ENCODE measurements around the gene ETS2. TPM values are rescaled to one million over a fixed set of nuclear protein-coding genes. Genes with fewer than 3 reads are reported as not detected.
A peak's percentile ranks its signal among the peaks of the same experiment; 100 is the strongest.

The ETS2 gene
- total and polyA plus RNA-seq, 2 of the 8 experiments (the other 6 are each of a cell fraction or from before 2014, with no cell fraction given) = 11.0 to 45.1 TPM

DNA sequence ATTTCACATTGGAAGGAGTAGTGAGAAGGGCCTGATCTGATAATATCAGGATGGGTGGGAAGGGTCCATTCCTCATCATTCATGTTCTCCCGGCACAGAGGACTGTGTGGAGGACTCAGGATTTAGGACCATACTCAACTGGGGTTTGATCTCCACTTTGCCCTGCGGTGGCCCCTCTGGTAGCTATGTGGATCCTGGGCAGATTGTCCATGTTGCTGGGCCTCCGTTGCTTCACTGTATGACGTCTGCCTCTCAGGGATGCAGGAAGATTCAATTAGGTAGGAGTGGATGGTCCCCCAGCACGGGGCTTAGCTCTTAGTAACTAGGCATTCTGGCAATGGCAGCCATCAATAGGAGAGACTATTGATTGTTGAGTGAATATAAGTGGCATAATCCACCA lies 2.3 kb downstream of the ETS2 start:
- H3K4me1 ChIP-seq (replicated peaks in 1 of 4; ENCODE audit: control insufficient read depth in 3 of 4, insufficient read depth in 4 of 4, low read length in 3 of 4) = peaks cover 17 to 36% (median 23%) of the 10 kb centered on the region in 4 experiments
- no peak overlapping the region for H4K91ac ChIP-seq (replicated peaks; ENCODE audit: insufficient read length, low read length)
- H3K23me2 ChIP-seq (ENCODE audit: low read depth, low read length) = peaks cover 4% of the 10 kb centered on the region; the same call in 1 of the 2 replicates
- H3K14ac ChIP-seq (ENCODE audit: insufficient read length) = no peak overlapping the region
- H3K79me2 ChIP-seq (ENCODE audit: control insufficient read depth in 1 of 2, insufficient read depth in 2 of 2, low read length in 2 of 2) = peaks cover 8 to 52% of the 10 kb centered on the region in 2 experiments; a peak in 3 of 4 replicates
- H3K4me3 ChIP-seq (ENCODE audit: extremely low read depth in 1 of 4, insufficient read depth in 2 of 4, low read depth in 3 of 4, low read length in 4 of 4) = peak overlapping the region; percentile 5 to 91 (median 16); a peak in 5 of 8 replicates
- H3K18ac ChIP-seq (ENCODE audit: extremely low read depth, low read length) = no peak overlapping the region
- H4K20me1 ChIP-seq (replicated peaks in 1 of 2; ENCODE audit: control insufficient read depth in 1 of 2, insufficient read depth in 2 of 2, low read length in 2 of 2) = peaks cover 0 to 3% of the 10 kb centered on the region in 2 experiments
- CTCF ChIA-PET (ENCODE audit: partially characterized antibody) = interaction anchor here (0.6 to 1.8 kb wide), 9 partner anchors 12 to 370 kb away, joined by 3 to 8 read pairs (median 4); no protein-coding TSS in a partner anchor
- no peak overlapping the region for H3K23ac ChIP-seq (ENCODE audit: insufficient read length)
- no peak for TF ChIP-seq NRF1 (IDR thresholded peaks at IDR 0.05; ENCODE audit: low read depth, low read length)
- TF ChIP-seq SIN3A (conservative IDR thresholded peaks at IDR 0.05 in 1 of 2, IDR thresholded peaks at IDR 0.05 in 1 of 2; ENCODE audit: low read depth in 1 of 2, low read length in 2 of 2) = no peak
- no peak for TF ChIP-seq SIX5 (IDR thresholded peaks at IDR 0.05; ENCODE audit: low read depth, low read length)
- no peak overlapping the region for H3K9ac ChIP-seq (replicated peaks in 1 of 4; ENCODE audit: extremely low read depth in 1 of 4, low read depth in 3 of 4, low read length in 3 of 4)
- peak overlapping the region; percentile 41; the same call in 1 of the 2 replicates for H2BK12ac ChIP-seq (ENCODE audit: low read depth, low read length)
- no peak overlapping the region for H4K8ac ChIP-seq (ENCODE audit: extremely low read depth, insufficient read depth, low read length)
- H3K4me2 ChIP-seq (ENCODE audit: insufficient read depth in 1 of 2, low read depth in 2 of 2, low read length in 2 of 2) = peak overlapping the region; percentile 48 to 68
- H3K36me3 ChIP-seq (ENCODE audit: control insufficient read depth in 2 of 4, insufficient read depth in 4 of 4, low read length in 3 of 4) = peaks cover 0 to 20% (median 4%) of the 10 kb centered on the region in 4 experiments; a peak in 3 of 8 replicates
- 76% methylated on average over 5 of the region's 5 CpGs; no CpG with 5 or more reads in 1 of the 2 experiments for WGBS, 2 experiments (ENCODE audit: extremely low coverage in 1 of 2, insufficient coverage in 1 of 2, insufficient read length in 1 of 2, insufficient replicate concordance in 2 of 2, low coverage in 1 of 2, low lambda C conversion rate in 2 of 2, missing lambda C conversion rate in 1 of 2)
- no peaks in the 10 kb centered on the region for H3K9me3 ChIP-seq (ENCODE audit: insufficient read depth in 2 of 2, low read depth in 1 of 2, low read length in 1 of 2)
- no peak overlapping the region for H3K4ac ChIP-seq (replicated peaks; ENCODE audit: insufficient read length, low read depth, low read length)
- DNase-seq (ENCODE audit: low read depth in 1 of 2, low spot score in 2 of 2) (no peak), FAIRE-seq (no peak)
- no peak overlapping the region for H2BK5ac ChIP-seq (ENCODE audit: low read depth, low read length)
- no peaks in the 10 kb centered on the region for H3K79me1 ChIP-seq (ENCODE audit: low read depth, low read length)
- no peak overlapping the region for H2AFZ ChIP-seq (ENCODE audit: low read length)
- peak overlapping the region; percentile 12; the same call in 1 of the 2 replicates for H2BK15ac ChIP-seq (ENCODE audit: low read length)
- H3K27me3 ChIP-seq (replicated peaks in 1 of 4; ENCODE audit: control insufficient read depth in 3 of 4, extremely low read depth in 1 of 4, insufficient read depth in 3 of 4, low read length in 3 of 4) = peaks cover 0 to 8% (median 5%) of the 10 kb centered on the region in 4 experiments; a peak in 4 of 7 replicates
- no peak overlapping the region for H2BK120ac ChIP-seq (replicated peaks; ENCODE audit: low read depth, low read length)
- POLR2A ChIA-PET (ENCODE audit: partially characterized antibody) = interaction anchor here (1.0 to 1.5 kb wide), 3 partner anchors 10 to 67 kb away, joined by 3 to 4 read pairs (median 3); no protein-coding TSS in a partner anchor
- no peak overlapping the region for H3K27ac ChIP-seq (ENCODE audit: low read depth, low read length)
- no peak overlapping the region for H3K56ac ChIP-seq (replicated peaks; ENCODE audit: insufficient read length, low read depth, low read length)
- H4K5ac ChIP-seq (ENCODE audit: insufficient read length, low read depth, low read length) = no peak overlapping the region
- no peak overlapping the region for H2BK20ac ChIP-seq (ENCODE audit: low read length)
- H2AK5ac ChIP-seq (ENCODE audit: low read depth, low read length) = no peak overlapping the region
